BJ (cell line): ENCODE results near the gene METTL25. TPM values are rescaled to one million over a fixed set of nuclear protein-coding genes. Genes with fewer than 3 reads are reported as not detected.

ENCODE experiments used
- CTCF ChIA-PET: fragments of 350-600 bp; formaldehyde crosslinking; extraction: SDS; loops from one replicate; lab custom pipeline; 2021; ENCODE audit warnings: antibody characterized with exemption, inconsistent platforms; lab: Yijun Ruan, JAX
- POLR2A ChIA-PET: fragments of 300-600 bp; sonication (Branson Sonifier 250); formaldehyde crosslinking; extraction: SDS; loops from one replicate; lab custom pipeline; 2021; ENCODE audit warnings: antibody characterized with exemption; lab: Charles Lee
- DNase-seq: peaks from one replicate; pipeline ENCODE4 v3.0.0-alpha.2; 2011; ENCODE audit warnings: low read depth
- H3K27me3 ChIP-seq: 2 replicates; pipeline ENCODE4 v1.6.0; 2011; ENCODE audit warnings: low read length; ENCODE audit not compliant: control insufficient read depth, insufficient read depth
- H3K36me3 ChIP-seq: 2 replicates; pipeline ENCODE4 v1.5.1; 2011; ENCODE audit warnings: low read length; ENCODE audit not compliant: control insufficient read depth, insufficient read depth
- H3K4me3 ChIP-seq: 2 replicates; pipeline ENCODE4 v1.5.1; 2011; ENCODE audit warnings: low read depth, mild to moderate bottlenecking, control low read depth, low read length
- CTCF ChIP-seq: IDR thresholded peaks from 2 replicates; pipeline ENCODE4 v1.5.1; 2011; ENCODE audit warnings: low read depth, mild to moderate bottlenecking, control low read depth, inconsistent platforms, low read length, moderate library complexity; ENCODE audit not compliant: insufficient read depth
- polyA plus RNA-seq: library from polyadenylated mRNA; depleted of rRNA; stranded (reverse); fragments of >200 nt; gene quantifications from 2 replicates; pipeline ENCODE4 v1.2.3, GENCODE V29; 2011

The METTL25 gene
- polyA plus RNA-seq, 1 experiment = 2.3 TPM

- ChIA-PET CTCF (interaction anchor here (1.7 kb wide), 1 partner anchor 10 kb away, joined by 5 read pairs; no protein-coding TSS in a partner anchor), POLR2A (no interaction called here)
- no peaks in the 10 kb centered on the region for H3K36me3 ChIP-seq
- no peak for TF ChIP-seq CTCF
- no peak for DNase-seq
- H3K27me3 ChIP-seq = no peaks in the 10 kb centered on the region
- no peak overlapping the region for H3K4me3 ChIP-seq
Measured at GRCh38 chr12:82436354-82436753, 78.0 kb downstream of the METTL25 start.

- no peak for DNase-seq
- TF ChIP-seq CTCF = no peak
- no peaks in the 10 kb centered on the region for H3K27me3 ChIP-seq
- H3K36me3 ChIP-seq = no peaks in the 10 kb centered on the region
- POLR2A ChIA-PET = no interaction called here
- no peak overlapping the region for H3K4me3 ChIP-seq
- CTCF ChIA-PET = interaction anchor here (1.5 kb wide), 1 partner anchor 80 kb away, joined by 6 read pairs; the partner anchor contains the start of genes CCDC59 and METTL25
Measured at GRCh38 chr12:82437744-82438143, 79.4 kb downstream of the METTL25 start.

- Histone ChIP-seq H3K36me3 (no peaks in the 10 kb centered on the region), H3K27me3 (no peaks in the 10 kb centered on the region), H3K4me3 (no peak overlapping the region)
- CTCF ChIA-PET = interaction anchor here (1.5 kb wide), 1 partner anchor 80 kb away, joined by 6 read pairs; the partner anchor contains the start of genes CCDC59 and METTL25
- DNase-seq = peak; percentile 4
- no peak for TF ChIP-seq CTCF
- POLR2A ChIA-PET = no interaction called here
Measured at GRCh38 chr12:82438356-82438755, 80.0 kb downstream of the METTL25 start.

GRCh38 chr12:82440885-82441284 lies 82.6 kb downstream of the METTL25 start:
- POLR2A ChIA-PET = no interaction called here
- no peak overlapping the region for H3K4me3 ChIP-seq
- no peak for DNase-seq
- H3K36me3 ChIP-seq = no peaks in the 10 kb centered on the region
- CTCF ChIA-PET = no interaction called here
- no peaks in the 10 kb centered on the region for H3K27me3 ChIP-seq
- TF ChIP-seq CTCF = no peak

- CTCF ChIA-PET = no interaction called here
- Histone ChIP-seq H3K36me3 (no peaks in the 10 kb centered on the region), H3K27me3 (no peaks in the 10 kb centered on the region), H3K4me3 (no peak overlapping the region)
- POLR2A ChIA-PET = no interaction called here
- TF ChIP-seq CTCF = no peak
- DNase-seq = no peak
Measured at GRCh38 chr12:82448911-82449578, 90.7 kb downstream of the METTL25 start.
